ENCODE data around the gene CXCR5.

GRCh38 chr11:118922745-118923627, 39.3 kb downstream of the CXCR5 start:
- TF ChIP-seq, protein P1, sequence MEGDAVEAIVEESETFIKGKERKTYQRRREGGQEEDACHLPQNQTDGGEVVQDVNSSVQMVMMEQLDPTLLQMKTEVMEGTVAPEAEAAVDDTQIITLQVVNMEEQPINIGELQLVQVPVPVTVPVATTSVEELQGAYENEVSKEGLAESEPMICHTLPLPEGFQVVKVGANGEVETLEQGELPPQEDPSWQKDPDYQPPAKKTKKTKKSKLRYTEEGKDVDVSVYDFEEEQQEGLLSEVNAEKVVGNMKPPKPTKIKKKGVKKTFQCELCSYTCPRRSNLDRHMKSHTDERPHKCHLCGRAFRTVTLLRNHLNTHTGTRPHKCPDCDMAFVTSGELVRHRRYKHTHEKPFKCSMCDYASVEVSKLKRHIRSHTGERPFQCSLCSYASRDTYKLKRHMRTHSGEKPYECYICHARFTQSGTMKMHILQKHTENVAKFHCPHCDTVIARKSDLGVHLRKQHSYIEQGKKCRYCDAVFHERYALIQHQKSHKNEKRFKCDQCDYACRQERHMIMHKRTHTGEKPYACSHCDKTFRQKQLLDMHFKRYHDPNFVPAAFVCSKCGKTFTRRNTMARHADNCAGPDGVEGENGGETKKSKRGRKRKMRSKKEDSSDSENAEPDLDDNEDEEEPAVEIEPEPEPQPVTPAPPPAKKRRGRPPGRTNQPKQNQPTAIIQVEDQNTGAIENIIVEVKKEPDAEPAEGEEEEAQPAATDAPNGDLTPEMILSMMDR (conservative IDR thresholded peaks at IDR 0.05 in 1 of 2, IDR thresholded peaks at IDR 0.05 in 1 of 2; ENCODE audit: extremely low read depth in 1 of 2, insufficient read depth in 1 of 2, low read depth in 1 of 2, low read length in 2 of 2): no peak
- TF ChIP-seq EZH2 (IDR thresholded peaks at IDR 0.05; ENCODE audit: borderline replicate concordance, low read length): no peak

All from mammary epithelial cell (primary cell).